ENCODE measurements around the gene SEPTIN8.

Gene SEPTIN8

GRCh38 chr5:132777209-132778069 lies at the start of gene SEPTIN8:
TSS of gene SEPTIN8 (minus strand) at chr5:132777239. CDS start at chr5:132777137, 102 bp downstream.
- peak; percentile 73 for DNase-seq

- no peak for DNase-seq
Measured at GRCh38 chr5:132826424-132827082, 49.5 kb upstream of the SEPTIN8 start.

- no peak for DNase-seq
Measured at GRCh38 chr5:132825834-132826391, 48.9 kb upstream of the SEPTIN8 start.

GRCh38 chr5:132825033-132825833 lies 48.2 kb upstream of the SEPTIN8 start:
- DNase-seq, result no peak

- no peak for DNase-seq
Measured at GRCh38 chr5:132824426-132824825, 47.4 kb upstream of the SEPTIN8 start.

GRCh38 chr5:132823481-132824050 lies 46.5 kb upstream of the SEPTIN8 start:
- DNase-seq, result no peak

GRCh38 chr5:132822650-132823480 lies 45.8 kb upstream of the SEPTIN8 start:
- no peak for DNase-seq

- no peak for DNase-seq
Measured at GRCh38 chr5:132821791-132822190, 44.8 kb upstream of the SEPTIN8 start.

GRCh38 chr5:132821350-132821749 lies 44.3 kb upstream of the SEPTIN8 start:
- DNase-seq, result no peak

GRCh38 chr5:132820162-132820754 lies 43.2 kb upstream of the SEPTIN8 start:
- DNase-seq, result peak; percentile 99

- DNase-seq, result no peak
Measured at GRCh38 chr5:132819468-132819867, 42.4 kb upstream of the SEPTIN8 start.

- DNase-seq, result no peak
Measured at GRCh38 chr5:132817011-132817410, 40.0 kb upstream of the SEPTIN8 start.

GRCh38 chr5:132816554-132816953 lies 39.5 kb upstream of the SEPTIN8 start:
- DNase-seq, result no peak

GRCh38 chr5:132816083-132816482 lies 39.0 kb upstream of the SEPTIN8 start:
- DNase-seq, result no peak

GRCh38 chr5:132815454-132815853 lies 38.4 kb upstream of the SEPTIN8 start:
- no peak for DNase-seq

GRCh38 chr5:132814503-132815294 lies 37.7 kb upstream of the SEPTIN8 start:
- no peak for DNase-seq

GRCh38 chr5:132813599-132814502 lies 36.8 kb upstream of the SEPTIN8 start:
- peak; percentile 70 for DNase-seq

- DNase-seq, result no peak
Measured at GRCh38 chr5:132812781-132813598, 36.0 kb upstream of the SEPTIN8 start, which contains the start of gene SOWAHA. TSS of gene SOWAHA (plus strand) at chr5:132813302. CDS start at chr5:132813622, 320 bp downstream.

Data from activated CD8-positive, alpha-beta memory T cell treated with anti-CD3 and anti-CD28 coated beads, Interleukin-2, amount 50 U/mL, for 48 hours (primary cell).